SK-N-SH treated with all-trans-retinoic acid at 6 μM for 48 hours (cell line): ENCODE measurements around the gene ASCC3.

ENCODE experiments used
- ATAC-seq: fragments of 200-7000 bp; cut with Tn5 transposase; 3 replicates; pipeline ENCODE4 v1.9.1; 2020; ENCODE audit warnings: mild to moderate bottlenecking, moderate library complexity
- ARNTL ChIP-seq: fragments of 450-650 bp; formaldehyde crosslinking; IDR thresholded peaks from 2 replicates; pipeline ENCODE4 v1.5.0; 2020; ENCODE audit warnings: low read depth, mild to moderate bottlenecking, moderate library complexity, borderline replicate concordance
- BACH2 ChIP-seq: fragments of 250-450 bp; sonication (Bioruptor Pico); IDR thresholded peaks from 2 replicates; pipeline ENCODE4 v1.9.0; 2021; ENCODE audit warnings: mild to moderate bottlenecking, borderline replicate concordance
- CSDC2 ChIP-seq: fragments of 250-450 bp; sonication (Bioruptor Pico); IDR thresholded peaks from 2 replicates; pipeline ENCODE4 v1.5.0; 2020; ENCODE audit warnings: mild to moderate bottlenecking, moderate library complexity
- ESRRG ChIP-seq: fragments of 250-450 bp; sonication (Bioruptor Pico); IDR thresholded peaks from 2 replicates; pipeline ENCODE4 v1.6.1; 2021; ENCODE audit warnings: mild to moderate bottlenecking
- GLIS3 ChIP-seq: fragments of 250-450 bp; sonication (Bioruptor Pico); IDR thresholded peaks from 2 replicates; pipeline ENCODE4 v1.5.0; 2020; ENCODE audit warnings: mild to moderate bottlenecking, moderate library complexity
- ISL1 ChIP-seq: fragments of 250-450 bp; sonication (Bioruptor Pico); IDR thresholded peaks from 2 replicates; pipeline ENCODE4 v2.1.2; 2022; ENCODE audit warnings: mild to moderate bottlenecking, moderate library complexity
- OSR1 ChIP-seq: fragments of 250-450 bp; sonication (Bioruptor Pico); IDR thresholded peaks from 2 replicates; pipeline ENCODE4 v1.8.0; 2022; ENCODE audit warnings: moderate library complexity, mild to moderate bottlenecking, inconsistent platforms
- POU6F1 ChIP-seq: fragments of 250-450 bp; sonication (Bioruptor Pico); IDR thresholded peaks from 2 replicates; pipeline ENCODE4 v1.8.0; 2021; ENCODE audit warnings: low read depth, mild to moderate bottlenecking, moderate library complexity, borderline replicate concordance
- PPARA ChIP-seq: fragments of 250-450 bp; sonication (Bioruptor Pico); IDR thresholded peaks from 2 replicates; pipeline ENCODE4 v1.5.0; 2020; ENCODE audit warnings: mild to moderate bottlenecking, borderline replicate concordance
- RARB ChIP-seq: fragments of 250-450 bp; sonication (Bioruptor Pico); IDR thresholded peaks from 2 replicates; pipeline ENCODE4 v1.8.0; 2021; ENCODE audit warnings: mild to moderate bottlenecking, moderate library complexity
- SNAI2 ChIP-seq: fragments of 250-450 bp; sonication (Bioruptor Pico); IDR thresholded peaks from 2 replicates; pipeline ENCODE4 v1.5.0; 2020; ENCODE audit warnings: mild to moderate bottlenecking, moderate library complexity
- TCF4 ChIP-seq: fragments of 250-450 bp; sonication (Bioruptor Pico); IDR thresholded peaks from 2 replicates; pipeline ENCODE4 v1.8.0; 2021; ENCODE audit warnings: mild to moderate bottlenecking, moderate library complexity, borderline replicate concordance
- TOX ChIP-seq: fragments of 250-450 bp; sonication (Bioruptor Pico); IDR thresholded peaks from 2 replicates; pipeline ENCODE4 v1.8.0; 2021; ENCODE audit warnings: mild to moderate bottlenecking, moderate library complexity, borderline replicate concordance
- ZC3H10 ChIP-seq: fragments of 250-450 bp; sonication (Bioruptor Pico); IDR thresholded peaks from 2 replicates; pipeline ENCODE4 v1.5.1; 2021; ENCODE audit warnings: mild to moderate bottlenecking, moderate library complexity
- ZFP3 ChIP-seq: fragments of 250-450 bp; sonication (Bioruptor Pico); IDR thresholded peaks from 2 replicates; pipeline ENCODE4 v1.5.0; 2020; ENCODE audit warnings: mild to moderate bottlenecking, moderate library complexity
- ZFP30 ChIP-seq: fragments of 450-650 bp; formaldehyde crosslinking; IDR thresholded peaks from 2 replicates; pipeline ENCODE4 v1.5.0; 2022; ENCODE audit warnings: mild to moderate bottlenecking, moderate library complexity
- ZNF565 ChIP-seq: fragments of 450-650 bp; formaldehyde crosslinking; conservative IDR thresholded peaks from 2 replicates; pipeline ENCODE4 v1.5.0; 2020; ENCODE audit warnings: low read depth, mild to moderate bottlenecking, moderate library complexity
- ZNF70 ChIP-seq: fragments of 450-650 bp; formaldehyde crosslinking; IDR thresholded peaks from 2 replicates; pipeline ENCODE4 v1.5.0; 2020; ENCODE audit warnings: mild to moderate bottlenecking, moderate library complexity
- ZNF8 ChIP-seq: fragments of 450-650 bp; formaldehyde crosslinking; IDR thresholded peaks from 2 replicates; pipeline ENCODE4 v1.5.0; 2020; ENCODE audit warnings: mild to moderate bottlenecking, moderate library complexity
- TF ChIP-seq, protein P1 (sequence below): fragments of 250-450 bp; sonication (Bioruptor Pico); IDR thresholded peaks from 2 replicates; pipeline ENCODE4 v1.5.0; 2020; ENCODE audit warnings: mild to moderate bottlenecking, moderate library complexity
- TF ChIP-seq, protein P2 (sequence below): fragments of 250-450 bp; sonication (Bioruptor Pico); IDR thresholded peaks from 2 replicates; pipeline ENCODE4 v1.5.1; 2021; ENCODE audit warnings: mild to moderate bottlenecking, moderate library complexity
- TF ChIP-seq, protein P3 (sequence below): fragments of 250-450 bp; sonication (Bioruptor Pico); IDR thresholded peaks from 2 replicates; pipeline ENCODE4 v1.8.0; 2020; ENCODE audit warnings: mild to moderate bottlenecking, moderate library complexity, borderline replicate concordance
- TF ChIP-seq, protein P4 (sequence below): fragments of 250-450 bp; sonication (Bioruptor Pico); IDR thresholded peaks from 2 replicates; pipeline ENCODE4 v1.5.1; 2020; ENCODE audit warnings: low read depth, mild to moderate bottlenecking, moderate library complexity

ASCC3 gene

DNA sequence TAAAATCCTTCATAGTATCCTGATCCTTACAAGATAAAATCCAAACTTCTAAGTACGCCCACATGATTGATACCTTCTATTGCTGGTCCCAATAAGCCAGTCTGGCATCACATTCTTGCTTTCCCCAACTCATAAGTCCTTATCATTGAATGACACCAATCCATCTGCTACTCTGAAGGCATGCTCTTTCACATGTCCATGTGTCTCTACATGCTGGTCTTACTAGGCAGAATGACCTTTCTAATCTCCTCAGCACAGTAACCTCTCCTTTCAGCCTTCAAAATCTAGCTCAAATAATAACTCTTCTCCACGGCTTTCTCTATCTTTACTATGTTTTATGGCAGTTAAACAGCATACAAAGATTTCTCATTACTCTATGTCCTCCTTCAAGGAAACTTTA is 71.1 kb downstream of the ASCC3 start:
- no peak for ATAC-seq
- TF ChIP-seq ZFP3 (CRISPR knock-in tag) = no peak
- no peak for TF ChIP-seq TOX (CRISPR knock-in tag)
- no peak for TF ChIP-seq CSDC2 (CRISPR knock-in tag)
- no peak for TF ChIP-seq PPARA (CRISPR knock-in tag)
- TF ChIP-seq OSR1 = no peak
- TF ChIP-seq, protein P1, sequence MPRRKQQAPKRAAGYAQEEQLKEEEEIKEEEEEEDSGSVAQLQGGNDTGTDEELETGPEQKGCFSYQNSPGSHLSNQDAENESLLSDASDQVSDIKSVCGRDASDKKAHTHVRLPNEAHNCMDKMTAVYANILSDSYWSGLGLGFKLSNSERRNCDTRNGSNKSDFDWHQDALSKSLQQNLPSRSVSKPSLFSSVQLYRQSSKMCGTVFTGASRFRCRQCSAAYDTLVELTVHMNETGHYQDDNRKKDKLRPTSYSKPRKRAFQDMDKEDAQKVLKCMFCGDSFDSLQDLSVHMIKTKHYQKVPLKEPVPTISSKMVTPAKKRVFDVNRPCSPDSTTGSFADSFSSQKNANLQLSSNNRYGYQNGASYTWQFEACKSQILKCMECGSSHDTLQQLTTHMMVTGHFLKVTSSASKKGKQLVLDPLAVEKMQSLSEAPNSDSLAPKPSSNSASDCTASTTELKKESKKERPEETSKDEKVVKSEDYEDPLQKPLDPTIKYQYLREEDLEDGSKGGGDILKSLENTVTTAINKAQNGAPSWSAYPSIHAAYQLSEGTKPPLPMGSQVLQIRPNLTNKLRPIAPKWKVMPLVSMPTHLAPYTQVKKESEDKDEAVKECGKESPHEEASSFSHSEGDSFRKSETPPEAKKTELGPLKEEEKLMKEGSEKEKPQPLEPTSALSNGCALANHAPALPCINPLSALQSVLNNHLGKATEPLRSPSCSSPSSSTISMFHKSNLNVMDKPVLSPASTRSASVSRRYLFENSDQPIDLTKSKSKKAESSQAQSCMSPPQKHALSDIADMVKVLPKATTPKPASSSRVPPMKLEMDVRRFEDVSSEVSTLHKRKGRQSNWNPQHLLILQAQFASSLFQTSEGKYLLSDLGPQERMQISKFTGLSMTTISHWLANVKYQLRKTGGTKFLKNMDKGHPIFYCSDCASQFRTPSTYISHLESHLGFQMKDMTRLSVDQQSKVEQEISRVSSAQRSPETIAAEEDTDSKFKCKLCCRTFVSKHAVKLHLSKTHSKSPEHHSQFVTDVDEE (CRISPR knock-in tag) = no peak
- no peak for TF ChIP-seq POU6F1
- TF ChIP-seq ARNTL = no peak
- TF ChIP-seq TCF4 (CRISPR knock-in tag) = no peak
- TF ChIP-seq, protein P2, sequence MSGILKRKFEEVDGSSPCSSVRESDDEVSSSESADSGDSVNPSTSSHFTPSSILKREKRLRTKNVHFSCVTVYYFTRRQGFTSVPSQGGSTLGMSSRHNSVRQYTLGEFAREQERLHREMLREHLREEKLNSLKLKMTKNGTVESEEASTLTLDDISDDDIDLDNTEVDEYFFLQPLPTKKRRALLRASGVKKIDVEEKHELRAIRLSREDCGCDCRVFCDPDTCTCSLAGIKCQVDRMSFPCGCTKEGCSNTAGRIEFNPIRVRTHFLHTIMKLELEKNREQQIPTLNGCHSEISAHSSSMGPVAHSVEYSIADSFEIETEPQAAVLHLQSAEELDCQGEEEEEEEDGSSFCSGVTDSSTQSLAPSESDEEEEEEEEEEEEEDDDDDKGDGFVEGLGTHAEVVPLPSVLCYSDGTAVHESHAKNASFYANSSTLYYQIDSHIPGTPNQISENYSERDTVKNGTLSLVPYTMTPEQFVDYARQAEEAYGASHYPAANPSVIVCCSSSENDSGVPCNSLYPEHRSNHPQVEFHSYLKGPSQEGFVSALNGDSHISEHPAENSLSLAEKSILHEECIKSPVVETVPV = no peak
- no peak for TF ChIP-seq GLIS3 (CRISPR knock-in tag)
- TF ChIP-seq SNAI2 = no peak
- no peak for TF ChIP-seq ZFP30
- TF ChIP-seq ESRRG (CRISPR knock-in tag) = no peak
- TF ChIP-seq, protein P3, sequence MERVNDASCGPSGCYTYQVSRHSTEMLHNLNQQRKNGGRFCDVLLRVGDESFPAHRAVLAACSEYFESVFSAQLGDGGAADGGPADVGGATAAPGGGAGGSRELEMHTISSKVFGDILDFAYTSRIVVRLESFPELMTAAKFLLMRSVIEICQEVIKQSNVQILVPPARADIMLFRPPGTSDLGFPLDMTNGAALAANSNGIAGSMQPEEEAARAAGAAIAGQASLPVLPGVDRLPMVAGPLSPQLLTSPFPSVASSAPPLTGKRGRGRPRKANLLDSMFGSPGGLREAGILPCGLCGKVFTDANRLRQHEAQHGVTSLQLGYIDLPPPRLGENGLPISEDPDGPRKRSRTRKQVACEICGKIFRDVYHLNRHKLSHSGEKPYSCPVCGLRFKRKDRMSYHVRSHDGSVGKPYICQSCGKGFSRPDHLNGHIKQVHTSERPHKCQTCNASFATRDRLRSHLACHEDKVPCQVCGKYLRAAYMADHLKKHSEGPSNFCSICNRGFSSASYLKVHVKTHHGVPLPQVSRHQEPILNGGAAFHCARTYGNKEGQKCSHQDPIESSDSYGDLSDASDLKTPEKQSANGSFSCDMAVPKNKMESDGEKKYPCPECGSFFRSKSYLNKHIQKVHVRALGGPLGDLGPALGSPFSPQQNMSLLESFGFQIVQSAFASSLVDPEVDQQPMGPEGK (CRISPR knock-in tag) = no peak
- TF ChIP-seq BACH2 (CRISPR knock-in tag) = no peak
- TF ChIP-seq ZNF70 (CRISPR knock-in tag) = no peak
- no peak for TF ChIP-seq RARB (CRISPR knock-in tag)
- TF ChIP-seq, protein P4, sequence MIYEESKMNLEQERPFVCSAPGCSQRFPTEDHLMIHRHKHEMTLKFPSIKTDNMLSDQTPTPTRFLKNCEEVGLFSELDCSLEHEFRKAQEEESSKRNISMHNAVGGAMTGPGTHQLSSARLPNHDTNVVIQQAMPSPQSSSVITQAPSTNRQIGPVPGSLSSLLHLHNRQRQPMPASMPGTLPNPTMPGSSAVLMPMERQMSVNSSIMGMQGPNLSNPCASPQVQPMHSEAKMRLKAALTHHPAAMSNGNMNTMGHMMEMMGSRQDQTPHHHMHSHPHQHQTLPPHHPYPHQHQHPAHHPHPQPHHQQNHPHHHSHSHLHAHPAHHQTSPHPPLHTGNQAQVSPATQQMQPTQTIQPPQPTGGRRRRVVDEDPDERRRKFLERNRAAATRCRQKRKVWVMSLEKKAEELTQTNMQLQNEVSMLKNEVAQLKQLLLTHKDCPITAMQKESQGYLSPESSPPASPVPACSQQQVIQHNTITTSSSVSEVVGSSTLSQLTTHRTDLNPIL = no peak
- TF ChIP-seq ZC3H10 = no peak

DNA sequence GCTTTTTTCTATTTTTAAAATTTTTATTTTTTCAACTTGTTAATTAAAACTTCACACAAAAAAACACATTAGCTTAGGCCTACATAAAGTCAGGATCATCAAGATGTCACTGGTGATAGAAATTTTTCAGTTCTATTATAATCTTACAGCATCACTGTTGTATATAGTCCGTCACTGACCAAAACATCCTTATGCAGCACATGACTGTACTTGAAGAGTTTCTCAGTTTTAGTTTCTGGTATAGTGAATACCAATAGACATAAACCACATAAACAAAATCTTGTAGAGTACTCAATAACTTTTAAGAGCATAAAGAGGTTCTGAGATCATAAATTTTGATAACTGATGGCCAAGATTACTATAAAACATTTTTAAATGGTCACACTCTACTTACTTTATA is 71.8 kb downstream of the ASCC3 start:
- no peak for TF ChIP-seq PPARA (CRISPR knock-in tag)
- TF ChIP-seq ISL1 (CRISPR knock-in tag) = no peak
- TF ChIP-seq BACH2 (CRISPR knock-in tag) = no peak
- TF ChIP-seq GLIS3 (CRISPR knock-in tag) = no peak
- TF ChIP-seq ZNF70 (CRISPR knock-in tag) = no peak
- TF ChIP-seq, protein P3 (CRISPR knock-in tag) = no peak
- no peak for TF ChIP-seq TOX (CRISPR knock-in tag)
- no peak for TF ChIP-seq RARB (CRISPR knock-in tag)
- TF ChIP-seq ZNF565 (CRISPR knock-in tag) = no peak
- TF ChIP-seq OSR1 = no peak
- no peak for TF ChIP-seq ARNTL
- TF ChIP-seq ZNF8 = no peak
- TF ChIP-seq, protein P2 = no peak
- TF ChIP-seq, protein P1 (CRISPR knock-in tag) = no peak
- TF ChIP-seq ZFP3 (CRISPR knock-in tag) = no peak
- TF ChIP-seq, all 23 proteins: peak for 0
- ATAC-seq = no peak
